Osteoblast (primary cell): Measurements from ENCODE around the gene NABP1. TPM values are rescaled to one million over a fixed set of nuclear protein-coding genes. Genes with fewer than 3 reads are reported as not detected.
A peak's percentile ranks its signal among the peaks of the same experiment; 100 is the strongest.

Experiments used
- DNase-seq: peaks from one replicate; pipeline ENCODE4 v3.0.0; 2011; ENCODE audit warnings: low spot score, mixed read lengths; ENCODE audit not compliant: insufficient read length; ENCODE audit errors: missing footprints
- H2AFZ ChIP-seq: 2 replicates; pipeline ENCODE4 v1.6.0; 2011; ENCODE audit warnings: mild to moderate bottlenecking, low read length
- H3K27ac ChIP-seq: 2 replicates; pipeline ENCODE4 v1.5.1; 2011; ENCODE audit warnings: mild to moderate bottlenecking, low read depth, low read length, moderate library complexity
- H3K27me3 ChIP-seq: 2 replicates; pipeline ENCODE4 v1.6.0; 2012; ENCODE audit warnings: mild to moderate bottlenecking, control low read depth, inconsistent platforms, low read length, moderate library complexity; ENCODE audit not compliant: insufficient read depth
- H3K36me3 ChIP-seq: 2 replicates; pipeline ENCODE4 v1.5.1; 2011; ENCODE audit warnings: mild to moderate bottlenecking, low read length, control low read depth, moderate library complexity; ENCODE audit not compliant: insufficient read depth
- H3K4me1 ChIP-seq: 2 replicates; pipeline ENCODE4 v1.5.1; 2011; ENCODE audit warnings: mild to moderate bottlenecking, low read length, control low read depth, moderate library complexity; ENCODE audit not compliant: insufficient read depth
- H3K4me2 ChIP-seq: 2 replicates; pipeline ENCODE4 v1.6.0; 2011; ENCODE audit warnings: mild to moderate bottlenecking, low read length; ENCODE audit not compliant: insufficient read depth
- H3K4me3 ChIP-seq: fragments of 200-600 bp; sonication (generic); 3 replicates; pipeline ENCODE4 v1.5.1; 2012; ENCODE audit warnings: mild to moderate bottlenecking, low read length, inconsistent platforms; ENCODE audit not compliant: insufficient read depth
- H3K79me2 ChIP-seq: 2 replicates; pipeline ENCODE4 v1.6.0; 2012; ENCODE audit warnings: mild to moderate bottlenecking, low read length, control low read depth, inconsistent platforms; ENCODE audit not compliant: insufficient read depth
- H3K9me3 ChIP-seq: 2 replicates; pipeline ENCODE4 v1.5.1; 2011; ENCODE audit warnings: low read depth, low read length, control low read depth
- H4K20me1 ChIP-seq: 2 replicates; pipeline ENCODE4 v1.6.0; 2012; ENCODE audit warnings: mild to moderate bottlenecking, low read length, control low read depth; ENCODE audit not compliant: insufficient read depth
- CTCF ChIP-seq: IDR thresholded peaks from 2 replicates; pipeline ENCODE4 v1.5.1; 2011; ENCODE audit warnings: mild to moderate bottlenecking, low read depth, low read length, moderate library complexity; ENCODE audit errors: extremely low read depth
- total RNA-seq: library from RNA; depleted of rRNA; stranded (reverse); fragments of >200 nt; gene quantifications from 2 replicates; pipeline ENCODE4 v1.2.3, GENCODE V29; 2012

NABP1 gene
- total RNA-seq, 1 donor = 72.0 TPM

- Histone ChIP-seq H3K4me2 (no peak overlapping the region), H3K27ac (no peak overlapping the region), H3K9me3 (no peaks in the 10 kb centered on the region), H4K20me1 (no peaks in the 10 kb centered on the region), H3K27me3 (no peaks in the 10 kb centered on the region), H3K4me1 (peaks cover 67% of the 10 kb centered on the region), H3K36me3 (peaks cover 11% of the 10 kb centered on the region), H3K79me2 (no peaks in the 10 kb centered on the region), H2AFZ (no peak overlapping the region), H3K4me3 (no peak overlapping the region)
- no peak for TF ChIP-seq CTCF
- no peak for DNase-seq
Measured at GRCh38 chr2:191692502-191693115, 14.7 kb downstream of the NABP1 start.

- Histone ChIP-seq H3K79me2 (no peaks in the 10 kb centered on the region), H3K27me3 (no peaks in the 10 kb centered on the region), H3K27ac (no peak overlapping the region), H3K4me3 (no peak overlapping the region), H3K4me1 (peaks cover 63% of the 10 kb centered on the region), H3K9me3 (no peaks in the 10 kb centered on the region), H4K20me1 (no peaks in the 10 kb centered on the region), H2AFZ (no peak overlapping the region), H3K36me3 (peaks cover 5% of the 10 kb centered on the region), H3K4me2 (no peak overlapping the region)
- no peak for TF ChIP-seq CTCF
- no peak for DNase-seq
Measured at GRCh38 chr2:191693166-191693565, 15.2 kb downstream of the NABP1 start.

- TF ChIP-seq CTCF = no peak
- no peaks in the 10 kb centered on the region for H4K20me1 ChIP-seq
- no peak overlapping the region for H2AFZ ChIP-seq
- no peaks in the 10 kb centered on the region for H3K36me3 ChIP-seq
- H3K4me2 ChIP-seq = no peak overlapping the region
- H3K27me3 ChIP-seq = no peaks in the 10 kb centered on the region
- H3K4me3 ChIP-seq = no peak overlapping the region
- H3K27ac ChIP-seq = no peak overlapping the region
- no peaks in the 10 kb centered on the region for H3K79me2 ChIP-seq
- no peak for DNase-seq
- peaks cover 56% of the 10 kb centered on the region for H3K4me1 ChIP-seq
- H3K9me3 ChIP-seq = no peaks in the 10 kb centered on the region
Measured at GRCh38 chr2:191693778-191694177, 15.8 kb downstream of the NABP1 start.

- H3K27me3 ChIP-seq = no peaks in the 10 kb centered on the region
- TF ChIP-seq CTCF = no peak
- no peaks in the 10 kb centered on the region for H3K9me3 ChIP-seq
- no peak overlapping the region for H3K4me3 ChIP-seq
- no peak overlapping the region for H2AFZ ChIP-seq
- H3K79me2 ChIP-seq = no peaks in the 10 kb centered on the region
- peak overlapping the region; percentile 29 for H3K27ac ChIP-seq
- peak overlapping the region; percentile 10 for H3K4me2 ChIP-seq
- no peaks in the 10 kb centered on the region for H3K36me3 ChIP-seq
- H4K20me1 ChIP-seq = no peaks in the 10 kb centered on the region
- DNase-seq = peak; percentile 88
- peaks cover 35% of the 10 kb centered on the region for H3K4me1 ChIP-seq
Measured at GRCh38 chr2:191696001-191696400, 18.1 kb downstream of the NABP1 start.
